ENCODE measurements around the gene KIF9. TPM values are rescaled to one million over a fixed set of nuclear protein-coding genes. Genes with fewer than 3 reads are reported as not detected.
"Not testable (repeated sequence)": the region's sequence is repeated elsewhere in the genome, so short reads cannot be mapped to it uniquely, and the experiment has no call there.

Gene KIF9
- total RNA-seq, 2 experiments from 2014 or later = 8.0 to 9.2 TPM

DNA sequence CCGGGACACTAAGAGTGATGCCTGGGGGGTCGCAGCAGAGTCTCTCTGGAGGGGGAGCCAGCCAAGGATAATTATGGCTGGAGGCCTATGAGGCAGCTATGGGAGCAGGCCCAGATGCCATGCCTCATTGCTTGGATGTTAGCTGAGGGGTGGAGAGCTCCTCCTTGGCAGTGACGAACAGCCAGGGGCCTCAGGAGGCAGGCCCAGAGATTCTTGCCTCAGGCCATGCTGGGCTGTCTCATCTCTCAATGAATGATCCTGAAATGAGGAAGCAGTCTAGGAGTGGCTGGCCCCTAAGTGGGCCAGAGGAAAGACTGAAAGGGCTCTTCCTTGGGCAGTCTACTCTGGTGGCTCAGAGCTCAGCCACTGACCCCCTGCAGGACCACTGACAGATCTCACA, 21.3 kb downstream of the KIF9 start:
- DNase-seq (no peak), ATAC-seq (ENCODE audit: poor library complexity) (no peak)
- H3K27me3 Mint-ChIP-seq = no peaks in the 10 kb centered on the region
- H3K4me1 Mint-ChIP-seq (ENCODE audit: low read depth) = no peaks in the 10 kb centered on the region
- Histone ChIP-seq H3K9me3 (ENCODE audit: control insufficient read depth in 1 of 2, insufficient read depth in 1 of 2, low read length in 2 of 2) (no peaks in the 10 kb centered on the region), H3K27ac (ENCODE audit: low read depth in 1 of 2, low read length in 2 of 2) (no peak overlapping the region), H3K36me3 (ENCODE audit: insufficient read depth, low read length) (no peaks in the 10 kb centered on the region), H3K4me3 (ENCODE audit: low read length) (no peak overlapping the region), H3K4me1 (ENCODE audit: insufficient read depth, low read length) (no peaks in the 10 kb centered on the region), H3K27me3 (ENCODE audit: control insufficient read depth in 1 of 2, insufficient read depth in 2 of 2, low read length in 2 of 2) (no peaks in the 10 kb centered on the region)
- ChIA-PET POLR2A (interaction anchor here (0.6 kb wide), 1 partner anchor 129 kb away, joined by 3 read pairs; no protein-coding TSS in a partner anchor), CTCF (no interaction called here)
- no peak overlapping the region for H3K4me3 Mint-ChIP-seq
- no peaks in the 10 kb centered on the region for H3K9me3 Mint-ChIP-seq
- intact Hi-C loops (cut with DNase I, micrococcal nuclease) = no loop called here
- H3K36me3 Mint-ChIP-seq (ENCODE audit: low read depth) = no peaks in the 10 kb centered on the region
- TF ChIP-seq, protein P1, sequence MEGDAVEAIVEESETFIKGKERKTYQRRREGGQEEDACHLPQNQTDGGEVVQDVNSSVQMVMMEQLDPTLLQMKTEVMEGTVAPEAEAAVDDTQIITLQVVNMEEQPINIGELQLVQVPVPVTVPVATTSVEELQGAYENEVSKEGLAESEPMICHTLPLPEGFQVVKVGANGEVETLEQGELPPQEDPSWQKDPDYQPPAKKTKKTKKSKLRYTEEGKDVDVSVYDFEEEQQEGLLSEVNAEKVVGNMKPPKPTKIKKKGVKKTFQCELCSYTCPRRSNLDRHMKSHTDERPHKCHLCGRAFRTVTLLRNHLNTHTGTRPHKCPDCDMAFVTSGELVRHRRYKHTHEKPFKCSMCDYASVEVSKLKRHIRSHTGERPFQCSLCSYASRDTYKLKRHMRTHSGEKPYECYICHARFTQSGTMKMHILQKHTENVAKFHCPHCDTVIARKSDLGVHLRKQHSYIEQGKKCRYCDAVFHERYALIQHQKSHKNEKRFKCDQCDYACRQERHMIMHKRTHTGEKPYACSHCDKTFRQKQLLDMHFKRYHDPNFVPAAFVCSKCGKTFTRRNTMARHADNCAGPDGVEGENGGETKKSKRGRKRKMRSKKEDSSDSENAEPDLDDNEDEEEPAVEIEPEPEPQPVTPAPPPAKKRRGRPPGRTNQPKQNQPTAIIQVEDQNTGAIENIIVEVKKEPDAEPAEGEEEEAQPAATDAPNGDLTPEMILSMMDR (IDR thresholded peaks at IDR 0.05) = no peak
- no peak overlapping the region for H3K27ac Mint-ChIP-seq

DNA sequence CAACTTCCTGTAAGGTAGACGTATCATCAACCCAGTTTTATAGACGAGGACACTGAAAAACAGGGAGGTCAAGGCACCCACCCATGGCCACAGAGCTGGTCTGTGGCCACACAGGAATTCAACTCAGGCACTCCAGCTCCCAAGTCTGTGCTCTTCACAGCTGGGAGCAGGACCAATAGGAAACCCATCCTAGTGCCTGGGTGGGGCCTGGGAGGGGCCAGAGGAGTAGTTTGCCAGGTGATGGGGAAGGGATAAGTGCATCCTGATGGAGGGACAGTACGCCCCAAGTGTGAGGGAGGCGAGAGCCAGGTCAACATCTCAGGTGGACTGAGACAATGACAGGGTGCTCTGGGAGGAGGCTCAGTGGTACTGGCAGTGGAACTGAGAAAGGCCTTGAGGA, 22.0 kb downstream of the KIF9 start:
- TF ChIP-seq, protein P1 (IDR thresholded peaks at IDR 0.05) = no peak
- Mint-ChIP-seq H3K27me3 (no peaks in the 10 kb centered on the region), H3K27ac (no peak overlapping the region), H3K9me3 (no peaks in the 10 kb centered on the region), H3K4me3 (no peak overlapping the region), H3K36me3 (ENCODE audit: low read depth) (no peaks in the 10 kb centered on the region), H3K4me1 (ENCODE audit: low read depth) (no peaks in the 10 kb centered on the region)
- H3K27ac ChIP-seq (ENCODE audit: low read depth in 1 of 2, low read length in 2 of 2) = no peak overlapping the region
- H3K4me3 ChIP-seq (ENCODE audit: low read length) = no peak overlapping the region
- H3K27me3 ChIP-seq (ENCODE audit: control insufficient read depth in 1 of 2, insufficient read depth in 2 of 2, low read length in 2 of 2) = no peaks in the 10 kb centered on the region
- CTCF ChIA-PET = no interaction called here
- POLR2A ChIA-PET = no interaction called here
- intact Hi-C loops (cut with DNase I, micrococcal nuclease) = no loop called here
- no peaks in the 10 kb centered on the region for H3K4me1 ChIP-seq (ENCODE audit: insufficient read depth, low read length)
- DNase-seq (no peak), ATAC-seq (ENCODE audit: poor library complexity) (no peak)
- no peaks in the 10 kb centered on the region for H3K36me3 ChIP-seq (ENCODE audit: insufficient read depth, low read length)
- no peaks in the 10 kb centered on the region for H3K9me3 ChIP-seq (ENCODE audit: control insufficient read depth in 1 of 2, insufficient read depth in 1 of 2, low read length in 2 of 2)

DNA sequence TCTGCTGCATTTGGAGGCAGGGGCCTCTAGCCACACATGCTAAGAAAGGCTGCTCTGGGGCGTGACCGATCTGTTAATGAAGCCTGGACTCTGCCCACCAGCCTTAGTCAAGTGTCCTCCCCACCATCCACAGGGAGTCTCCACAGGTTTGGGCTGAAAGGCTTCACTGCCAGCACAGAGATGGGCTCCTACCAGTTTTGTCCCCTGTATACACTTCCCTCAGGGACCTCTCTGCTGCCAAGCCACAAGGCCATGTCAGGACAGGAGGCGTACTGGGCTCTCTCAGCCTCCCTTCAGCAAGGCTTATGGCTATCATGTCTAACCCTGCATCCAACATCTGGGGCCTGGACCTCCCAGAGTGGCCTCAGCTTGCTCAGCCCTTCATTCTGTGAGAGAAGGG, 23.5 kb downstream of the KIF9 start:
- Histone ChIP-seq H3K27ac (ENCODE audit: low read depth in 1 of 2, low read length in 2 of 2) (no peak overlapping the region), H3K9me3 (ENCODE audit: control insufficient read depth in 1 of 2, insufficient read depth in 1 of 2, low read length in 2 of 2) (no peaks in the 10 kb centered on the region), H3K36me3 (ENCODE audit: insufficient read depth, low read length) (no peaks in the 10 kb centered on the region), H3K27me3 (ENCODE audit: control insufficient read depth in 1 of 2, insufficient read depth in 2 of 2, low read length in 2 of 2) (no peaks in the 10 kb centered on the region), H3K4me1 (ENCODE audit: insufficient read depth, low read length) (no peaks in the 10 kb centered on the region), H3K4me3 (ENCODE audit: low read length) (no peak overlapping the region)
- intact Hi-C loops (cut with DNase I, micrococcal nuclease) = no loop called here
- no peaks in the 10 kb centered on the region for H3K4me1 Mint-ChIP-seq (ENCODE audit: low read depth)
- H3K27me3 Mint-ChIP-seq = no peaks in the 10 kb centered on the region
- POLR2A ChIA-PET = no interaction called here
- no peaks in the 10 kb centered on the region for H3K36me3 Mint-ChIP-seq (ENCODE audit: low read depth)
- DNase-seq = no peak
- CTCF ChIA-PET = no interaction called here
- TF ChIP-seq, protein P1 (IDR thresholded peaks at IDR 0.05) = no peak
- no peak overlapping the region for H3K27ac Mint-ChIP-seq
- H3K9me3 Mint-ChIP-seq = no peaks in the 10 kb centered on the region
- H3K4me3 Mint-ChIP-seq = no peak overlapping the region
- ATAC-seq (ENCODE audit: poor library complexity) = no peak

DNA sequence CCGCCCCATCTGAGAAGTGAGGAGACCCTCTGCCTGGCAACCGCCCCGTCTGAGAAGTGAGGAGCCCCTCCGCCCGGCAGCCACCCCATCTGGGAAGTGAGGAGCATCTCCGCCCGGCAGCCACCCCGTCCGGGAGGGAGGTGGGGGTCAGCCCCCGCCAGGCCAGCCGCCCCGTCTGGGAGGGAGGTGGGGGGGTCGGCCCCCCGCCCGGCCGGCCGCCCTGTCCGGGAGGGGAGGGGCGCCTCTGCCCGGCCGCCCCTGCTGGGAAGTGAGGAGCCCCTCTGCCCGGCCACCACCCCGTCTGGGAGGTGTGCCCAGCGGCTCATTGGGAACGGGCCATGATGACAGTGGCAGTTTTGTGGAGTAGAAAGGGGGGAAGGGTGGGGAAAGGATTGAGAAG, 26.3 kb downstream of the KIF9 start:
- H3K4me1 Mint-ChIP-seq (ENCODE audit: low read depth); H3K27ac Mint-ChIP-seq; POLR2A ChIA-PET; H3K4me3 Mint-ChIP-seq; H3K4me3 ChIP-seq (ENCODE audit: low read length); H3K36me3 ChIP-seq (ENCODE audit: insufficient read depth, low read length); H3K27me3 ChIP-seq (ENCODE audit: control insufficient read depth in 1 of 2, insufficient read depth in 2 of 2, low read length in 2 of 2); H3K27ac ChIP-seq (ENCODE audit: low read depth in 1 of 2, low read length in 2 of 2); H3K27me3 Mint-ChIP-seq; ATAC-seq (ENCODE audit: poor library complexity); CTCF ChIA-PET; DNase-seq; H3K36me3 Mint-ChIP-seq (ENCODE audit: low read depth); H3K4me1 ChIP-seq (ENCODE audit: insufficient read depth, low read length); H3K9me3 Mint-ChIP-seq; intact Hi-C loops (cut with DNase I, micrococcal nuclease); H3K9me3 ChIP-seq (ENCODE audit: control insufficient read depth in 1 of 2, insufficient read depth in 1 of 2, low read length in 2 of 2): not testable (repeated sequence)

All from CD4-positive, alpha-beta T cell (primary cell).